ENCODE data around the gene TNP2.

- TF ChIP-seq CTCF (conservative IDR thresholded peaks at IDR 0.05) (no peak), ZFX (IDR thresholded peaks at IDR 0.05) (no peak)
Observed at GRCh38 chr16:11296351-11296705, 27.2 kb upstream of the TNP2 start.
